B cell (primary cell): ENCODE results near the gene MAML3. TPM values are rescaled to one million over a fixed set of nuclear protein-coding genes. Genes with fewer than 3 reads are reported as not detected.
A peak's percentile ranks its signal among the peaks of the same experiment; 100 is the strongest.

ENCODE experiments used
- ATAC-seq: fragments of 200-7000 bp; cut with Tn5 transposase; one replicate; pipeline ENCODE4 v1.10.0; 2021; ENCODE audit warnings: low read depth, mild to moderate bottlenecking, moderate number of reproducible peaks, moderate library complexity
- CTCF ChIA-PET: fragments of 350-600 bp; sonication (Branson Sonifier 250); formaldehyde crosslinking; loops from one replicate; lab custom pipeline; 2021; ENCODE audit warnings: antibody characterized with exemption, inconsistent platforms; lab: Charles Lee
- POLR2A ChIA-PET: fragments of 350-600 bp; sonication (Branson Sonifier 250); formaldehyde crosslinking; loops from one replicate; lab custom pipeline; 2021; ENCODE audit warnings: antibody characterized with exemption; lab: Charles Lee
- DNase-seq: peaks from one replicate; pipeline ENCODE4 v3.0.0; 2013
- H2AFZ ChIP-seq: 2 replicates; pipeline ENCODE4 v1.6.1; 2012; ENCODE audit warnings: mild to moderate bottlenecking, low read depth, low read length; ENCODE audit not compliant: insufficient read depth, poor library complexity, severe bottlenecking
- H3K27ac ChIP-seq, 2 donors: 1 replicate in 1 of 2; 2 replicates in 1 of 2; pipeline ENCODE4 v1.5.1; 2012 to 2013; ENCODE audit warnings: low read length in 2 of 2, mild to moderate bottlenecking in 2 of 2, moderate library complexity in 1 of 2
- H3K27me3 ChIP-seq, 4 experiments: fragments of 200-600 bp in 1 of 4; sonication (generic) in 1 of 4; replicated peaks in 1 of 4; 1 replicate in 2 of 4; 2 replicates in 2 of 4; pipeline versions ENCODE4 v1.6.1 to v1.7.0; 2013 to 2016; ENCODE audit warnings: low read length in 3 of 4, mild to moderate bottlenecking in 2 of 4, mixed read lengths in 1 of 4, moderate library complexity in 1 of 4; ENCODE audit not compliant: insufficient read depth in 4 of 4, control insufficient read depth in 3 of 4; ENCODE audit errors: control extremely low read depth in 1 of 4
- H3K36me3 ChIP-seq, 2 experiments: replicated peaks in 1 of 2; 1 replicate in 1 of 2; 2 replicates in 1 of 2; pipeline versions ENCODE4 v1.6.1 to v1.7.1; 2013; ENCODE audit warnings: low read length in 1 of 2; ENCODE audit not compliant: insufficient read depth in 2 of 2, control insufficient read depth in 1 of 2; ENCODE audit errors: control extremely low read depth in 1 of 2, extremely low read depth in 1 of 2
- H3K4me1 ChIP-seq, 2 donors: fragments of 200-600 bp in 1 of 2; sonication (generic) in 1 of 2; 1 replicate in 1 of 2; 2 replicates in 1 of 2; pipeline versions ENCODE4 v1.5.1 to v1.6.1; 2013 to 2017; ENCODE audit warnings: low read length in 2 of 2; ENCODE audit not compliant: control insufficient read depth in 2 of 2, insufficient read depth in 2 of 2
- H3K4me2 ChIP-seq: replicated peaks from 2 replicates; pipeline ENCODE3; 2012; ENCODE audit warnings: mild to moderate bottlenecking, low read depth, low read length; ENCODE audit not compliant: poor library complexity, severe bottlenecking
- H3K4me3 ChIP-seq, 5 experiments: fragments of 200-600 bp in 1 of 5; sonication (generic) in 1 of 5; 1 replicate in 3 of 5; 2 replicates in 2 of 5; pipeline versions ENCODE4 v1.5.1 to v1.7.0; 2011 to 2016; ENCODE audit warnings: low read length in 4 of 5, mild to moderate bottlenecking in 4 of 5, low read depth in 2 of 5, control low read depth in 1 of 5, moderate library complexity in 1 of 5; ENCODE audit not compliant: insufficient read depth in 1 of 5; ENCODE audit errors: control extremely low read depth in 1 of 5, extremely low read depth in 1 of 5
- H3K79me2 ChIP-seq: fragments of 200-600 bp; sonication (generic); one replicate; pipeline ENCODE4 v1.6.0; 2016; ENCODE audit warnings: low read length; ENCODE audit not compliant: control insufficient read depth, insufficient read depth
- H3K9ac ChIP-seq: fragments of 200-600 bp; sonication (generic); 2 replicates; pipeline ENCODE4 v1.6.1; 2017; ENCODE audit warnings: mild to moderate bottlenecking, low read length, moderate library complexity
- H3K9me3 ChIP-seq, 3 donors: one replicate each; pipeline versions ENCODE4 v1.6.1 to v1.7.1; 2013; ENCODE audit warnings: low read length in 2 of 3; ENCODE audit not compliant: control insufficient read depth in 2 of 3, insufficient read depth in 1 of 3; ENCODE audit errors: control extremely low read depth in 1 of 3
- H4K20me1 ChIP-seq: 2 replicates; pipeline ENCODE4 v1.6.0; 2012; ENCODE audit warnings: mild to moderate bottlenecking, low read length; ENCODE audit not compliant: insufficient read depth, control insufficient read depth, poor library complexity, severe bottlenecking
- H3K27ac Mint-ChIP-seq: one replicate; pipeline ENCODE4 v1.8.0; 2021; ENCODE audit warnings: mixed read lengths
- H3K27me3 Mint-ChIP-seq: one replicate; pipeline ENCODE4 v1.8.0; 2021; ENCODE audit warnings: mixed read lengths
- H3K4me1 Mint-ChIP-seq: one replicate; pipeline ENCODE4 v1.8.0; 2021; ENCODE audit warnings: mixed read lengths
- H3K4me3 Mint-ChIP-seq: one replicate; pipeline ENCODE4 v1.8.0; 2021; ENCODE audit warnings: mixed read lengths
- H3K9me3 Mint-ChIP-seq: one replicate; pipeline ENCODE4 v1.8.0; 2022; ENCODE audit warnings: mixed read lengths; ENCODE audit not compliant: insufficient read depth
- CTCF ChIP-seq: fragments of 200-600 bp; IDR thresholded peaks from one replicate; pipeline ENCODE4 v1.8.0; 2022; ENCODE audit warnings: antibody characterized with exemption, mild to moderate bottlenecking
- EZH2 ChIP-seq: IDR thresholded peaks from 2 replicates; pipeline ENCODE4 v1.6.1; 2012; ENCODE audit warnings: borderline replicate concordance, low read depth, mild to moderate bottlenecking, moderate library complexity, low read length; ENCODE audit not compliant: insufficient read depth, poor library complexity, severe bottlenecking
- WGBS: methylation state at CpG from one replicate; pipeline ENCODE4 v1.1.5; 2013; ENCODE audit warnings: missing lambda C conversion rate; ENCODE audit not compliant: insufficient coverage; 5-methylcytosine and 5-hydroxymethylcytosine counted together
- intact Hi-C: fragments of 100-400 bp; cut with micrococcal nuclease; formaldehyde crosslinking; loops from one replicate; pipeline ENCODE4 v1.10.0; 2022
- polyA plus RNA-seq: library from polyadenylated mRNA; depleted of rRNA; stranded (reverse); fragments of >200 nt; gene quantifications from 2 replicates; pipeline ENCODE4 v1.2.3, GENCODE V29; 2012
- total RNA-seq, 2 donors: library from RNA; stranded (reverse); fragments of 120-200 nt in 1 of 2; gene quantifications; 1 replicate in 1 of 2; 2 replicates in 1 of 2; pipeline versions ENCODE4 v1.2.3 to v1.2.4, GENCODE V29; 2013 to 2022

Gene MAML3
- total and polyA plus RNA-seq, 2 donors (not counting 1 experiment from before 2014, with no cell fraction given): 0.94 to 5.3 TPM

GRCh38 chr4:140048419-140048995 lies 105.5 kb downstream of the MAML3 start:
- DNase-seq: no peak
- H3K9me3 Mint-ChIP-seq: no peaks in the 10 kb centered on the region
- H3K27me3 ChIP-seq: peaks cover 0 to 1% (median 0%) of the 10 kb centered on the region in 4 experiments
- H2AFZ ChIP-seq: peak overlapping the region; percentile 79
- H3K36me3 ChIP-seq: no peaks in the 10 kb centered on the region
- H3K79me2 ChIP-seq: no peaks in the 10 kb centered on the region
- no peaks in the 10 kb centered on the region for H4K20me1 ChIP-seq
- TF ChIP-seq EZH2: no peak
- TF ChIP-seq CTCF: no peak
- H3K9me3 ChIP-seq: no peaks in the 10 kb centered on the region
- no peak for ATAC-seq
- H3K27ac Mint-ChIP-seq: peak overlapping the region; percentile 21
- H3K4me3 ChIP-seq: peak overlapping the region; percentile 23 to 70 (median 45)
- no CpG with 5 or more reads among the region's 4 CpGs for WGBS
- H3K4me1 ChIP-seq: peaks cover 21 to 23% of the 10 kb centered on the region in 2 donors
- peaks cover 31% of the 10 kb centered on the region for H3K27me3 Mint-ChIP-seq
- CTCF ChIA-PET: interaction anchor here (0.6 to 0.8 kb wide), 2 partner anchors 70 to 103 kb away, joined by 3 read pairs; no protein-coding TSS in a partner anchor
- H3K4me2 ChIP-seq: peak overlapping the region; percentile 81
- H3K9ac ChIP-seq: peak overlapping the region; percentile 59
- POLR2A ChIA-PET: no interaction called here
- intact Hi-C loops: no loop called here
- peaks cover 28% of the 10 kb centered on the region for H3K4me1 Mint-ChIP-seq
- H3K4me3 Mint-ChIP-seq: peak overlapping the region; percentile 80
- peak overlapping the region in 1 of 2 donors; percentile 59 for H3K27ac ChIP-seq

- Histone ChIP-seq H3K9ac (no peak overlapping the region), H3K27me3 (peaks cover 0 to 4% (median 0%) of the 10 kb centered on the region in 4 experiments), H3K4me2 (no peak overlapping the region), H3K79me2 (no peaks in the 10 kb centered on the region), H3K27ac (no peak overlapping the region), H3K36me3 (no peaks in the 10 kb centered on the region), H2AFZ (no peak overlapping the region), H3K9me3 (no peaks in the 10 kb centered on the region), H3K4me3 (no peak overlapping the region), H3K4me1 (peaks cover 16 to 17% of the 10 kb centered on the region in 2 donors), H4K20me1 (no peaks in the 10 kb centered on the region)
- TF ChIP-seq CTCF (no peak), EZH2 (no peak)
- DNase-seq (no peak), ATAC-seq (no peak)
- intact Hi-C loops: no loop called here
- POLR2A ChIA-PET: interaction anchor here (0.7 kb wide), 1 partner anchor 105 kb away, joined by 9 read pairs; no protein-coding TSS in a partner anchor
- Mint-ChIP-seq H3K4me3 (no peak overlapping the region), H3K9me3 (no peaks in the 10 kb centered on the region), H3K27ac (no peak overlapping the region), H3K4me1 (peaks cover 21% of the 10 kb centered on the region), H3K27me3 (peaks cover 26% of the 10 kb centered on the region)
- 67% methylated on average over 4 of the region's 5 CpGs for WGBS
- CTCF ChIA-PET: interaction anchor here (0.9 to 1.1 kb wide), 2 partner anchors 10 to 313 kb away, joined by 3 to 4 read pairs; no protein-coding TSS in a partner anchor
Observed at GRCh38 chr4:140047786-140048185, 106.2 kb downstream of the MAML3 start.
